ENCODE results near the gene SNRPD2. TPM values are rescaled to one million over a fixed set of nuclear protein-coding genes. Genes with fewer than 3 reads are reported as not detected.
A peak's percentile ranks its signal among the peaks of the same experiment; 100 is the strongest.

The SNRPD2 gene
- total and polyA plus RNA-seq, 2 of the 8 experiments (the other 6 are each of a cell fraction or from before 2014, with no cell fraction given): 645 to 759 TPM

DNA sequence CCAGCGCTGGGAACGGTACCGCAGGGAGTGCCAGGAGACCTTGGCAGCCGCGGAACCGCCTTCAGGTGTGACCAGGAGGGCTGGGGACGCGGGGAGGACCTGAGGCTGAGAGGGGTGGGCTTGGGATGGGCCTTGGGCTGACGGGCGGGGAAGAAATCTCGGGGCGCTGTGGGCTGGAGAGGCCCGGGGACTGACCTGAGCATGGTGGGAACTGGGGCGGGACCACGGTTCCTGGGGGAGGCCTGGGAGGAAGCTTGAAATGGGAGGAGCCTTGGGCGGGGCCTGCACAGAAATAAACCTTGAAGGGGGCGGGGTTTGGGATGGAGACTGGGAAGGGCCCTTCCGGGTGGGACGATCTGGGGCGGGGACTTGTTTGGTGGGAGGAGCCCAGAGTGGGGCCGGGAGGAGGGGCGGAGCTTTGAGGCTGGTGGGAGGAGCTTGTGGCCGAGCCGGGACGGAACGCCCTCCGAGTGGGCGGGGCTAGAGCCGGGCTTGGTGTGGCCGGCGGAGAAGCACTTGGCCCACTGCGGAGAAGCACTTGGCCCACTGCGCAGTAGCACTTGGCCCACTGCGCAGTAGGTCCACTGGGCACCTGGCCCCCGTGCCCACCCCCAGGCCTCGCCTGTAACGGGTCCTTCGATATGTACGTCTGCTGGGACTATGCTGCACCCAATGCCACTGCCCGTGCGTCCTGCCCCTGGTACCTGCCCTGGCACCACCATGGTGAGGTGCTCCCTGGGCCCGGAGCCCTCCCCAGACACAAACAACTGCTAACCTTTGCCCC is 20.9 kb downstream of the SNRPD2 start:
- H3K9ac ChIP-seq (replicated peaks in 1 of 4; ENCODE audit: extremely low read depth in 1 of 4, low read depth in 3 of 4, low read length in 3 of 4): no peak overlapping the region
- no peak overlapping the region for H3K27ac ChIP-seq (ENCODE audit: low read depth, low read length)
- H3K4me3 ChIP-seq (ENCODE audit: extremely low read depth in 1 of 4, insufficient read depth in 2 of 4, low read depth in 3 of 4, low read length in 4 of 4): peak overlapping the region; percentile 37 to 69 (median 50)
- peak overlapping the region; percentile 18; the same call in 1 of the 2 replicates for H2BK12ac ChIP-seq (ENCODE audit: low read depth, low read length)
- DNase-seq (ENCODE audit: low read depth in 1 of 2, low spot score in 2 of 2) (peak; percentile 93 to 100), FAIRE-seq (peak; percentile 75)
- peaks cover 18 to 31% (median 27%) of the 10 kb centered on the region in 4 experiments for H3K27me3 ChIP-seq (replicated peaks in 1 of 4; ENCODE audit: control insufficient read depth in 3 of 4, extremely low read depth in 1 of 4, insufficient read depth in 3 of 4, low read length in 3 of 4)
- no peaks in the 10 kb centered on the region for H3K9me3 ChIP-seq (ENCODE audit: insufficient read depth in 2 of 2, low read depth in 1 of 2, low read length in 1 of 2)
- peaks cover 9 to 14% (median 10%) of the 10 kb centered on the region in 4 experiments for H3K4me1 ChIP-seq (replicated peaks in 1 of 4; ENCODE audit: control insufficient read depth in 3 of 4, insufficient read depth in 4 of 4, low read length in 3 of 4)
- H3K36me3 ChIP-seq (ENCODE audit: control insufficient read depth in 2 of 4, insufficient read depth in 4 of 4, low read length in 3 of 4): no peaks in the 10 kb centered on the region
- TF ChIP-seq SIN3A (conservative IDR thresholded peaks at IDR 0.05 in 1 of 2, IDR thresholded peaks at IDR 0.05 in 1 of 2; ENCODE audit: low read depth in 1 of 2, low read length in 2 of 2) (0 out of 4 replicates have a peak, but pooled peaks of 1 of the 2 experiments have one; percentile 21), SP1 (IDR thresholded peaks at IDR 0.05; ENCODE audit: low read depth, low read length) (peak; percentile 52; the same call in 1 of the 2 replicates), TBP (IDR thresholded peaks at IDR 0.05; ENCODE audit: low read depth, low read length) (peak; percentile 15; the same call in 1 of the 2 replicates), KDM4A (IDR thresholded peaks at IDR 0.05; ENCODE audit: low read depth, low read length, severe bottlenecking) (peak; percentile 57), ASH2L (IDR thresholded peaks at IDR 0.05; ENCODE audit: low read length) (peak; percentile 32), SP4 (IDR thresholded peaks at IDR 0.05; ENCODE audit: low read length) (peak; percentile 54; the same call in 1 of the 2 replicates), NRF1 (IDR thresholded peaks at IDR 0.05; ENCODE audit: low read depth, low read length) (no peak)
- TF ChIP-seq, protein P1, sequence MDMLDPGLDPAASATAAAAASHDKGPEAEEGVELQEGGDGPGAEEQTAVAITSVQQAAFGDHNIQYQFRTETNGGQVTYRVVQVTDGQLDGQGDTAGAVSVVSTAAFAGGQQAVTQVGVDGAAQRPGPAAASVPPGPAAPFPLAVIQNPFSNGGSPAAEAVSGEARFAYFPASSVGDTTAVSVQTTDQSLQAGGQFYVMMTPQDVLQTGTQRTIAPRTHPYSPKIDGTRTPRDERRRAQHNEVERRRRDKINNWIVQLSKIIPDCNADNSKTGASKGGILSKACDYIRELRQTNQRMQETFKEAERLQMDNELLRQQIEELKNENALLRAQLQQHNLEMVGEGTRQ (IDR thresholded peaks at IDR 0.05; ENCODE audit: low read length): no peak
- H3K79me2 ChIP-seq (ENCODE audit: control insufficient read depth in 1 of 2, insufficient read depth in 2 of 2, low read length in 2 of 2): no peaks in the 10 kb centered on the region
- H4K5ac ChIP-seq (ENCODE audit: insufficient read length, low read depth, low read length): peak overlapping the region; percentile 62
- no peaks in the 10 kb centered on the region for H4K20me1 ChIP-seq (replicated peaks in 1 of 2; ENCODE audit: control insufficient read depth in 1 of 2, insufficient read depth in 2 of 2, low read length in 2 of 2)
- peak overlapping the region; percentile 90 for H3K18ac ChIP-seq (ENCODE audit: extremely low read depth, low read length)
- H4K91ac ChIP-seq (replicated peaks; ENCODE audit: insufficient read length, low read length): peak overlapping the region; percentile 81
- H4K8ac ChIP-seq (ENCODE audit: extremely low read depth, insufficient read depth, low read length): peak overlapping the region; percentile 57; the same call in 1 of the 2 replicates
- H2AFZ ChIP-seq (ENCODE audit: low read length): peak overlapping the region; percentile 48; the same call in 1 of the 2 replicates
- no peak overlapping the region for H3K14ac ChIP-seq (ENCODE audit: insufficient read length)
- no peak overlapping the region for H2AK5ac ChIP-seq (ENCODE audit: low read depth, low read length)
- peak overlapping the region; percentile 91 for H3K4ac ChIP-seq (replicated peaks; ENCODE audit: insufficient read length, low read depth, low read length)
- H3K56ac ChIP-seq (replicated peaks; ENCODE audit: insufficient read length, low read depth, low read length): no peak overlapping the region
- H3K4me2 ChIP-seq (ENCODE audit: insufficient read depth in 1 of 2, low read depth in 2 of 2, low read length in 2 of 2): peak overlapping the region; percentile 77 to 95
- 19% methylated on average over 27 of the region's 42 CpGs; no CpG with 5 or more reads in 1 of the 2 experiments for WGBS, 2 experiments (ENCODE audit: extremely low coverage in 1 of 2, insufficient coverage in 1 of 2, insufficient read length in 1 of 2, insufficient replicate concordance in 2 of 2, low coverage in 1 of 2, low lambda C conversion rate in 2 of 2, missing lambda C conversion rate in 1 of 2)
- H2BK15ac ChIP-seq (ENCODE audit: low read length): no peak overlapping the region; the same call in 1 of the 2 replicates
- no peak overlapping the region for H3K23ac ChIP-seq (ENCODE audit: insufficient read length)
- H2BK5ac ChIP-seq (ENCODE audit: low read depth, low read length): no peak overlapping the region
- H3K79me1 ChIP-seq (ENCODE audit: low read depth, low read length): no peaks in the 10 kb centered on the region
- H3K23me2 ChIP-seq (ENCODE audit: low read depth, low read length): peaks cover 21% of the 10 kb centered on the region
- H2BK20ac ChIP-seq (ENCODE audit: low read length): no peak overlapping the region
- ChIA-PET CTCF (ENCODE audit: partially characterized antibody) (interaction anchor here (0.8 to 2.5 kb wide), 7 partner anchors 10 to 147 kb away, joined by 3 to 7 read pairs (median 4); partner anchors contain the start of genes QPCTL and SNRPD2), POLR2A (ENCODE audit: partially characterized antibody) (interaction anchor here (0.6 to 2.3 kb wide), 12 partner anchors 10 to 155 kb away, joined by 3 to 12 read pairs (median 4); partner anchors contain the start of genes OPA3, QPCTL, SIX5 and SNRPD2)
- H2BK120ac ChIP-seq (replicated peaks; ENCODE audit: low read depth, low read length): no peak overlapping the region

All from H1 (cell line).